Progenitor cell of endocrine pancreas (in vitro differentiated cells): ENCODE data around the gene PALLD. TPM values are rescaled to one million over a fixed set of nuclear protein-coding genes. Genes with fewer than 3 reads are reported as not detected.

Experiments
- DNase-seq: peaks from one replicate; pipeline ENCODE4 v3.0.0; 2021; ENCODE audit warnings: low spot score; ENCODE audit not compliant: unreplicated experiment
- H3K27ac Mint-ChIP-seq: 2 replicates; pipeline ENCODE4 v1.8.0; 2021; ENCODE audit warnings: mild to moderate bottlenecking, moderate library complexity, mixed read lengths
- H3K27me3 Mint-ChIP-seq: 2 replicates; pipeline ENCODE4 v1.8.0; 2021; ENCODE audit warnings: mixed read lengths
- H3K36me3 Mint-ChIP-seq: 2 replicates; pipeline ENCODE4 v1.8.0; 2022; ENCODE audit warnings: mixed read lengths; ENCODE audit not compliant: insufficient read depth
- H3K4me1 Mint-ChIP-seq: 2 replicates; pipeline ENCODE4 v1.8.0; 2021; ENCODE audit warnings: low read depth, mixed read lengths
- H3K4me3 Mint-ChIP-seq: 2 replicates; pipeline ENCODE4 v1.8.0; 2021; ENCODE audit warnings: low read depth, mild to moderate bottlenecking, moderate library complexity, mixed read lengths
- H3K9me3 Mint-ChIP-seq: 2 replicates; pipeline ENCODE4 v1.8.0; 2021; ENCODE audit warnings: low read depth, mixed read lengths
- total RNA-seq: library from RNA; stranded (reverse); gene quantifications from 2 replicates; pipeline ENCODE4 v1.2.1, GENCODE V29; 2021
- TF ChIP-seq, protein P1 (sequence below): fragments of 200-600 bp; sonication (generic); IDR thresholded peaks from one replicate; pipeline ENCODE4 v1.5.0; 2021; ENCODE audit warnings: antibody characterized with exemption, mild to moderate bottlenecking; ENCODE audit not compliant: unreplicated experiment

Gene PALLD
- total RNA-seq, 1 donor from 2014 or later, result 43.2 TPM

DNA sequence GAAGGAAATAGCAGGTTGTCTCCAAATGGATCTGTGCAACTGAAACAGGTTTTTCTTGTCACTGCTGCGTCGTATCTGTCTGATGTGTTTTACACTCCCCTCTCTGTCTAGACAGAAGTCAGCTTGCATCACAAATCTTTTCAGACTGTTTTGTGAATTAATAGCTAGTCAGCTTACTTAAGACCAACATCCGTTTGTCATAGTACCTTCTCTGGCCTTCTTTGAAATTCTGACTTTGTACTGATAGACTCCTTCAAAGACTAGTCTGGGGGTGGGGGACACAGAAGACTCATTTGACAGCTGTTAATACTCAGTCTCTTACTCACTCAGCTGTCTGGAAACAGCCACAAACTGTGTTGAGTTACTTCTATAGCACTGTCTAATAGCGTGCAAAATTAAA is 197.8 kb downstream of the PALLD start:
- Mint-ChIP-seq H3K4me3 (no peak overlapping the region), H3K9me3 (no peaks in the 10 kb centered on the region), H3K4me1 (peaks cover 5% of the 10 kb centered on the region)

DNA sequence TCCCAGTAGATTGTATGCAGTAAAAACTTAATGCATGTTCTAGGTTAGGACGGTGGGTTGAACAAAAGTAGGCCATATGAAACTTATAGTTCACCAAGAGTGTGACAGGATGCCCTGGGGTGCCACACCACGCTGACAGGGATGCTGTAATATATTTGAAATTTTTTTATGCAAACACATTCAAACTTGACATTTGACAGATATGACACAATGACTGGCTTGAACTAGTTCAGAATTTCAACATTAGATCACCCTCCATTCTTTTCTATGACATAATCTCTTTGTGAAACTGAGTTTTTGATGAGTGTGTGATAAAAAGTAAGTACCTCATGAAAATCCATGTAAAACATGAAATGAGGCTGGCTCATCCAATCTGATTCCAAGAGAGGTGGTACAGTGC is 198.4 kb downstream of the PALLD start:
- Mint-ChIP-seq H3K27me3 (no peaks in the 10 kb centered on the region), H3K36me3 (peaks cover 3% of the 10 kb centered on the region), H3K4me3 (no peak overlapping the region), H3K27ac (no peak overlapping the region), H3K4me1 (peaks cover 5% of the 10 kb centered on the region), H3K9me3 (no peaks in the 10 kb centered on the region)
- no peak for DNase-seq
- TF ChIP-seq, protein P1, sequence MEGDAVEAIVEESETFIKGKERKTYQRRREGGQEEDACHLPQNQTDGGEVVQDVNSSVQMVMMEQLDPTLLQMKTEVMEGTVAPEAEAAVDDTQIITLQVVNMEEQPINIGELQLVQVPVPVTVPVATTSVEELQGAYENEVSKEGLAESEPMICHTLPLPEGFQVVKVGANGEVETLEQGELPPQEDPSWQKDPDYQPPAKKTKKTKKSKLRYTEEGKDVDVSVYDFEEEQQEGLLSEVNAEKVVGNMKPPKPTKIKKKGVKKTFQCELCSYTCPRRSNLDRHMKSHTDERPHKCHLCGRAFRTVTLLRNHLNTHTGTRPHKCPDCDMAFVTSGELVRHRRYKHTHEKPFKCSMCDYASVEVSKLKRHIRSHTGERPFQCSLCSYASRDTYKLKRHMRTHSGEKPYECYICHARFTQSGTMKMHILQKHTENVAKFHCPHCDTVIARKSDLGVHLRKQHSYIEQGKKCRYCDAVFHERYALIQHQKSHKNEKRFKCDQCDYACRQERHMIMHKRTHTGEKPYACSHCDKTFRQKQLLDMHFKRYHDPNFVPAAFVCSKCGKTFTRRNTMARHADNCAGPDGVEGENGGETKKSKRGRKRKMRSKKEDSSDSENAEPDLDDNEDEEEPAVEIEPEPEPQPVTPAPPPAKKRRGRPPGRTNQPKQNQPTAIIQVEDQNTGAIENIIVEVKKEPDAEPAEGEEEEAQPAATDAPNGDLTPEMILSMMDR, result no peak

More for the DNA sequence above, 197.8 kb downstream of the PALLD start:
- no peak for DNase-seq
- H3K27me3 Mint-ChIP-seq, result no peaks in the 10 kb centered on the region
- TF ChIP-seq, protein P1, result no peak
- peak overlapping the region; percentile 2 for H3K27ac Mint-ChIP-seq
- H3K36me3 Mint-ChIP-seq, result peaks cover 3% of the 10 kb centered on the region

- no peaks in the 10 kb centered on the region for H3K27me3 Mint-ChIP-seq
- no peaks in the 10 kb centered on the region for H3K9me3 Mint-ChIP-seq
- TF ChIP-seq, protein P1, result no peak
- peaks cover 5% of the 10 kb centered on the region for H3K4me1 Mint-ChIP-seq
- H3K36me3 Mint-ChIP-seq, result no peaks in the 10 kb centered on the region
- no peak for DNase-seq
- no peak overlapping the region for H3K4me3 Mint-ChIP-seq
- H3K27ac Mint-ChIP-seq, result no peak overlapping the region
Observed at GRCh38 chr4:168696280-168696679, 199.4 kb downstream of the PALLD start.

DNA sequence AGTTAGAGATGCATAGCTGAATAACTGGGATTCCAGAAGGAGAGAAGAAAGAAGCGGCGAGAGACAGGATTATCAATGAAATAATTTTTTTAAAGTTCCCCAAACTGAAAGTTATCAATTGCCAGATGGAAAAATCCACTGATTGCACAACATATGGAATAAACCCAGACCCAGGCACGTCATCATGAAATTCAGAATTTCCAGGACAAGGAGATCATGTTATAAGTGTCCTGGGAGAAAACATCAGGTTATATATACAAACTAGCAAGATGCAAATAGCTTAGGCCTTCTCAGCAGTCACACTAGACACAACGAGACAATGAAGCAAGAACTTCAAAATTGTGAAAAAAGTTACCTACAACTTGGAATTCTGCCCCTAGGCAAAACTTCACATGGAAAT is 200.0 kb downstream of the PALLD start:
- Mint-ChIP-seq H3K4me3 (no peak overlapping the region), H3K27me3 (no peaks in the 10 kb centered on the region), H3K4me1 (peaks cover 5% of the 10 kb centered on the region), H3K36me3 (no peaks in the 10 kb centered on the region), H3K9me3 (no peaks in the 10 kb centered on the region), H3K27ac (no peak overlapping the region)
- TF ChIP-seq, protein P1, result no peak
- no peak for DNase-seq

GRCh38 chr4:168699224-168699878 is 202.5 kb downstream of the PALLD start:
- no peak overlapping the region for H3K4me3 Mint-ChIP-seq
- H3K9me3 Mint-ChIP-seq, result no peaks in the 10 kb centered on the region
- TF ChIP-seq, protein P1, result no peak
- no peak for DNase-seq
- no peak overlapping the region for H3K27ac Mint-ChIP-seq
- peaks cover 4% of the 10 kb centered on the region for H3K4me1 Mint-ChIP-seq
- H3K27me3 Mint-ChIP-seq, result no peaks in the 10 kb centered on the region
- H3K36me3 Mint-ChIP-seq, result no peaks in the 10 kb centered on the region
